Esophagus mucosa (tissue), 1 donor: ENCODE results near the gene MNX1. TPM values are rescaled to one million over a fixed set of nuclear protein-coding genes. Genes with fewer than 3 reads are reported as not detected.

Experiments
- ATAC-seq: fragments of 200-7000 bp; cut with Tn5 transposase; one replicate; pipeline ENCODE4 v1.9.1; 2020
- total RNA-seq: library from RNA; stranded (reverse); gene quantifications from one replicate; pipeline ENCODE4 v1.2.4, GENCODE V29; 2023
- donor health status: DM: yes; HTN: yes; CAD: no.

MNX1 gene
- total RNA-seq, 1 donor from 2014 or later, result 0.12 TPM

- ATAC-seq, result peak; percentile 31
These were observed 40.5 kb downstream of the MNX1 start for GRCh38 chr7:156969972-156970420.

- ATAC-seq, result no peak
These were observed 42.3 kb downstream of the MNX1 start for GRCh38 chr7:156968183-156968582.

GRCh38 chr7:156966387-156966786 is 44.1 kb downstream of the MNX1 start:
- ATAC-seq, result no peak

DNA sequence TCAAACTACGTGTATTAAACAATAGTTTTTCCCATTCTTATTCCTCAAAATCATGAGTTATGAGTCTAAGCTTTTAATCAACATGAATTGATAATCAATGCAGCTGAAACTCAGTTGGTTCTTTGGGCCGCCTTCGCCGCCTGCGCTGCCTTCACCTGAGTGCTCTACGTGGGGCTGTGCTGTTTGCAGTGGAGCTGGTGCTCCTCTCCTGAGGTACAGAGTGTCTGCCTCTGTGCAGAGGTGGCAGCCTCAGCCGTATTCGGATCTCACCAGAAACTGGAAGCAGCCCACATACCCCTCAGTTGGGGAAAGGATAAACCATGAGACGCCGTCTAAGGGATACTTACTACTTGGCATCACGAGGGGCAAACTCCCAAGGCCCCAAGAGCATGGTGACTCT is 45.5 kb downstream of the MNX1 start:
- ATAC-seq, result no peak

GRCh38 chr7:156963472-156963871 is 47.0 kb downstream of the MNX1 start:
- ATAC-seq, result no peak

DNA sequence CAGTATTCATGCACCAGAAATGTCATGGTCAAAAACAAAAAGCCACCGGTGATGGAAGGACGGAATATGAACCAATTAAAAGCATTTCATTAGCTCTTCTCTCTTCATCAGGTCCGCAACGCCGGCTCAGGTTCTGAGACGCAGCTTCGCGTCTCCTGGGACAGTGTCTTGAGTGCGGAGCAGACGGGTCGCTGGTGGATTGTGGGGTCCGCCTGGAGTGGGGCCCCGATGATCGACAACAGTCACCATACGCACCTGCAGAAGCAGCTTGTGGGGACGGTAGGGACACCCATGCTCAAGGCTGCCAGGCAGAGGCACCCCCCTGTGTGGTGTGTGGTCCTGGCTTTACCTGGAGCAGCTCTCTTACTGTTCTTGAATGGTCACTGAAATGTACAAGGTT is 47.6 kb downstream of the MNX1 start:
- ATAC-seq, result no peak

DNA sequence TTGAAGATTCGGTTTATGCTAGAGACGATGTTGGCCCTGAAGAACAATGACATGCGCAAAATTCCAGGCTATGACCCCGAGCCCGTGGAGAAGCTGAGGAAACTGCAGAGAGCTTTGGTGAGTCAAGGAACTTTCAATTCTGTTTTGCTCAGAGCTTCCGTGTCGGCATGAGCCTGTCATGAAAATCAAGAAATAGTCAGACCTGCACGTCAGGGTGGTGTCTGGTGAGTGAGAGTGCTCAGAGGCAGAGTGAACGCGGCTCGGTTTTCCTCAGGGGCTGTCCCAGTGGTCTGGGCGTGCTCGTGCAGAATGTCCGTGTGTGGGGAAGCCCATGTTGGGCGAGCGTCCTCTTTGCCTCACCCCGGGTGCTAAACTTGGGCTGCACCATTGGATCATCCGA is 48.3 kb downstream of the MNX1 start:
- ATAC-seq, result no peak

DNA sequence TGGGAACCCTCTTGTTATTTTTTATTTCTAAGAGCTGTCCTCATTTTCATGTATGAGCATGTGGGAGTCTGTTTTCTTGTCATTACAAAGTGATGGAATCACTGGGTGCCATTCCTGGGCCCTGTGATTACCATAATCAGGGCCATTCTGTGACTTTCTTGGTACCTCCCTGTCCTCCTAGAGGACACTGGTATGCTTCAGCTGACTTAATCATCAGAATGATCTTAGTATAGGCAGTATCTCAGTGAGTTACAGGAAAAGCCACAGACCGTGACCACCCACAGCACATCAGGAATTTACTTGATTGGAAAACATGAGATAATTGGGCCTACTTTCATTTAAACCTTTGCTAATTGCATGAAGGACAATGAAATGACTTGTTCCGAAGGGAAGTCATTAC is 53.7 kb downstream of the MNX1 start:
- no peak for ATAC-seq

GRCh38 chr7:156954941-156955340 is 55.5 kb downstream of the MNX1 start:
- no peak for ATAC-seq

Other genes with a start within 250 kb of the MNX1 start
- gene LMBR1, start 117.5 kb downstream of the MNX1 start, total RNA-seq, result 32.6 TPM
- gene NOM1, start 61.0 kb downstream of the MNX1 start, total RNA-seq, result 11.9 TPM
- 44.5 TPM for gene UBE3C, start 128.3 kb upstream of the MNX1 start, total RNA-seq